ENCODE results near the gene PFN3.
"Not testable (repeated sequence)": the region's sequence is repeated elsewhere in the genome, so short reads cannot be mapped to it uniquely, and the experiment has no call there.

Gene PFN3

GRCh38 chr5:177363565-177363964 is 36.9 kb downstream of the PFN3 start:
- TF ChIP-seq, protein P1, sequence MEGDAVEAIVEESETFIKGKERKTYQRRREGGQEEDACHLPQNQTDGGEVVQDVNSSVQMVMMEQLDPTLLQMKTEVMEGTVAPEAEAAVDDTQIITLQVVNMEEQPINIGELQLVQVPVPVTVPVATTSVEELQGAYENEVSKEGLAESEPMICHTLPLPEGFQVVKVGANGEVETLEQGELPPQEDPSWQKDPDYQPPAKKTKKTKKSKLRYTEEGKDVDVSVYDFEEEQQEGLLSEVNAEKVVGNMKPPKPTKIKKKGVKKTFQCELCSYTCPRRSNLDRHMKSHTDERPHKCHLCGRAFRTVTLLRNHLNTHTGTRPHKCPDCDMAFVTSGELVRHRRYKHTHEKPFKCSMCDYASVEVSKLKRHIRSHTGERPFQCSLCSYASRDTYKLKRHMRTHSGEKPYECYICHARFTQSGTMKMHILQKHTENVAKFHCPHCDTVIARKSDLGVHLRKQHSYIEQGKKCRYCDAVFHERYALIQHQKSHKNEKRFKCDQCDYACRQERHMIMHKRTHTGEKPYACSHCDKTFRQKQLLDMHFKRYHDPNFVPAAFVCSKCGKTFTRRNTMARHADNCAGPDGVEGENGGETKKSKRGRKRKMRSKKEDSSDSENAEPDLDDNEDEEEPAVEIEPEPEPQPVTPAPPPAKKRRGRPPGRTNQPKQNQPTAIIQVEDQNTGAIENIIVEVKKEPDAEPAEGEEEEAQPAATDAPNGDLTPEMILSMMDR (IDR thresholded peaks at IDR 0.05; ENCODE audit: low read depth, low read length): no peak
- H3K4me3 ChIP-seq (ENCODE audit: low read depth, low read length): peak overlapping the region; percentile 44

GRCh38 chr5:177362610-177363507 is 37.6 kb downstream of the PFN3 start:
- H3K4me3 ChIP-seq (ENCODE audit: low read depth, low read length): peak overlapping the region; percentile 44
- TF ChIP-seq, protein P1 (IDR thresholded peaks at IDR 0.05; ENCODE audit: low read depth, low read length): no peak

DNA sequence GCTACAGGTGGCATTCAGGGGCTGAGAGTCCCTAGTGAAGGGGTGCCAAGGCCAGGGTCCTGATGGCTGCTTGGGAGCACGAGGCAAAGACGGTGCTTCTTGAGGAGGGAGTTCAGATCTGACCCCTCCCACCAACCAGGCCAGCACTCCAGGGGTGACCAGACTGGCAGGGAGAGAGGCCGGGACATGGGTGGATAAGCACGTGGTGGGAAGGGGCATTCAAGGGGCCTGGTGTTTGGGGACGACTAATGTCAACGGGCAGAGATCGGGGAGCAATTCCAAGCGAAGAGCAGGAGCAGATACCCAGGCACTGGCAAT is 38.2 kb downstream of the PFN3 start:
- no peak overlapping the region for H3K4me3 ChIP-seq (ENCODE audit: low read depth, low read length)
- TF ChIP-seq, protein P1 (IDR thresholded peaks at IDR 0.05; ENCODE audit: low read depth, low read length): no peak

GRCh38 chr5:177361418-177362291 is 38.8 kb downstream of the PFN3 start:
- no peak overlapping the region for H3K4me3 ChIP-seq (ENCODE audit: low read depth, low read length)
- TF ChIP-seq, protein P1 (IDR thresholded peaks at IDR 0.05; ENCODE audit: low read depth, low read length): no peak

GRCh38 chr5:177360740-177361139 is 39.7 kb downstream of the PFN3 start:
- H3K4me3 ChIP-seq (ENCODE audit: low read depth, low read length): not testable (repeated sequence)

DNA sequence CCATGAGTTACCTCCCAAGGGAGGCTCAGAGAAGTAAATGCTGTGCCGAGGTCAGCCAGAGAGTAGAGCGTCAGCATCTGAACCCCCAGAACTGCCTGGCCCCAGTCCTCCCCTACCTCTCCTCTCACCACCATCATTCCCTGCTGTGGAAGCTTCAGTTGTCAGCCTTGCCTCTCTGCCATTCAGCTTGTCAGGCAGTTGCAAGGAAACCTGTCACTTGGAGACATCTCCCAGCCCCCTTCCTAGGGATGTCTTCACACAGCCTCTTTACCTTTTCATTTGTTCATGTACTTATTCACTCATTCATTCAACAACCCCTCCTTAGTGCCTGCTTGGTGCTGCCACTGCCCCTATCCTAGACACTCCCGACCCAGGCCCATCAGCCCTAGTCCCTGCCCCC is 40.6 kb downstream of the PFN3 start:
- H3K4me3 ChIP-seq (ENCODE audit: low read depth, low read length): no peak overlapping the region
- TF ChIP-seq, protein P1 (IDR thresholded peaks at IDR 0.05; ENCODE audit: low read depth, low read length): no peak

GRCh38 chr5:177359451-177359851 is 41.0 kb downstream of the PFN3 start:
- no peak overlapping the region for H3K4me3 ChIP-seq (ENCODE audit: low read depth, low read length)
- TF ChIP-seq, protein P1 (IDR thresholded peaks at IDR 0.05; ENCODE audit: low read depth, low read length): no peak

Measured in WI38 (cell line).